K562 (cell line): Measurements from ENCODE around the gene SLC12A3. TPM values are rescaled to one million over a fixed set of nuclear protein-coding genes. Genes with fewer than 3 reads are reported as not detected.

Source experiments
- ATAC-seq: fragments of 200-7000 bp; cut with Tn5 transposase; 3 replicates; pipeline ENCODE4 v1.9.1; 2020; ENCODE audit warnings: moderate library complexity
- BruUV-seq: library from RNA; stranded (reverse); fragments of 400-500 nt; replicated peaks from 2 replicates; lab custom pipeline; 2021; lab: Mats Ljungman, UMichigan
- CTCF ChIA-PET: fragments of 300-600 bp; formaldehyde crosslinking; extraction: SDS; loops from one replicate; lab custom pipeline; 2021; ENCODE audit warnings: low intra/inter-chr PET ratio; lab: Yijun Ruan, JAX
- POLR2A ChIA-PET: fragments of 300-600, 350-650 bp; sonication (Branson Sonifier 250); formaldehyde crosslinking; extraction: SDS; loops from one replicate; lab custom pipeline; 2021; ENCODE audit warnings: antibody characterized with exemption, inconsistent platforms; lab: Yijun Ruan, JAX
- DNase-seq, 4 experiments: peaks; one replicate each; pipeline versions ENCODE4 v3.0.0 to v3.0.0-alpha.2; 2011 to 2018; ENCODE audit warnings: low spot score in 3 of 4, mixed read lengths in 3 of 4; ENCODE audit errors: extremely low read depth in 1 of 4
- FAIRE-seq: peaks from 2 replicates; lab custom pipeline; 2011; peaks lifted over from hg19 to GRCh38; lab: Jason Lieb, UNC
- H2AFZ ChIP-seq: 2 replicates; pipeline ENCODE4 v1.6.0; 2011; ENCODE audit warnings: low read depth, low read length, control low read depth, inconsistent platforms
- H3K27ac ChIP-seq: fragments of 200-600 bp; 3 replicates; pipeline ENCODE4 v1.8.0; 2011; ENCODE audit warnings: low read depth, mild to moderate bottlenecking, control low read depth, inconsistent platforms, low read length, moderate library complexity, mixed read lengths; ENCODE audit errors: extremely low read depth
- H3K27me3 ChIP-seq, 2 experiments: fragments of 300-600 bp in 1 of 2; 2 replicates in 1 of 2; 3 replicates in 1 of 2; pipeline versions ENCODE4 v1.6.0 to v1.8.0; 2011; ENCODE audit warnings: inconsistent platforms in 2 of 2, low read length in 2 of 2, mild to moderate bottlenecking in 1 of 2, mixed read lengths in 1 of 2, moderate library complexity in 1 of 2; ENCODE audit not compliant: control insufficient read depth in 2 of 2, insufficient read depth in 2 of 2
- H3K36me3 ChIP-seq: fragments of 300-600 bp; 3 replicates; pipeline ENCODE4 v1.8.0; 2011; ENCODE audit warnings: mild to moderate bottlenecking, low read length, inconsistent platforms; ENCODE audit not compliant: control insufficient read depth, insufficient read depth
- H3K4me1 ChIP-seq, 2 experiments: fragments of 200-600 bp in 1 of 2; replicated peaks in 1 of 2; 2 replicates in 1 of 2; 3 replicates in 1 of 2; pipeline versions ENCODE4 v1.5.1 to v1.8.0; 2011; ENCODE audit warnings: inconsistent platforms in 2 of 2, low read length in 2 of 2, mild to moderate bottlenecking in 1 of 2, mixed read lengths in 1 of 2, moderate library complexity in 1 of 2; ENCODE audit not compliant: control insufficient read depth in 2 of 2, insufficient read depth in 2 of 2
- H3K4me2 ChIP-seq: 2 replicates; pipeline ENCODE4 v1.6.1; 2011; ENCODE audit warnings: low read length, control low read depth, inconsistent platforms, mixed read lengths; ENCODE audit not compliant: insufficient read depth
- H3K4me3 ChIP-seq: fragments of 200-600 bp; sonication (generic), shearing (Covaris generic); 2 replicates; pipeline ENCODE4 v1.5.1; 2016; ENCODE audit warnings: control low read depth, inconsistent platforms
- H3K79me2 ChIP-seq: fragments of 200-600 bp; 3 replicates; pipeline ENCODE4 v1.8.0; 2011; ENCODE audit warnings: low read length, inconsistent platforms; ENCODE audit not compliant: control insufficient read depth, insufficient read depth
- H3K9ac ChIP-seq, 2 experiments: 2 replicates each; pipeline versions ENCODE4 v1.6.0 to v1.6.1; 2011; ENCODE audit warnings: low read depth in 2 of 2, low read length in 2 of 2, control low read depth in 1 of 2, inconsistent platforms in 1 of 2, mild to moderate bottlenecking in 1 of 2, mixed read lengths in 1 of 2; ENCODE audit not compliant: insufficient read depth in 1 of 2
- H3K9me1 ChIP-seq: one replicate; pipeline ENCODE4 v1.6.0; 2011; ENCODE audit warnings: inconsistent platforms, mild to moderate bottlenecking, low read length, moderate library complexity; ENCODE audit not compliant: control insufficient read depth, insufficient read depth
- H3K9me3 ChIP-seq: replicated peaks from 2 replicates; pipeline ENCODE4 v1.5.1; 2011; ENCODE audit warnings: low read depth, low read length, inconsistent platforms; ENCODE audit not compliant: control insufficient read depth, insufficient read depth
- H4K20me1 ChIP-seq: replicated peaks from 2 replicates; pipeline ENCODE4 v1.6.1; 2011; ENCODE audit warnings: low read length, inconsistent platforms, mixed read lengths; ENCODE audit not compliant: control insufficient read depth, insufficient read depth
- BCOR ChIP-seq: fragments of 450-650 bp; IDR thresholded peaks from 2 replicates; pipeline ENCODE4 v1.6.1; 2016
- BHLHE40 ChIP-seq: IDR thresholded peaks from 2 replicates; pipeline ENCODE4 v1.6.1; 2011; ENCODE audit warnings: low read length, improper control_type of control experiment
- ETV1 ChIP-seq: fragments of 450-650 bp; conservative IDR thresholded peaks from 2 replicates; pipeline ENCODE4 v1.6.1; 2016; ENCODE audit warnings: missing genetic modification characterization, control low read depth, low read depth, missing compliant biosample characterization
- KLF1 ChIP-seq: fragments of 450-650 bp; IDR thresholded peaks from 2 replicates; pipeline ENCODE4 v1.6.1; 2016; ENCODE audit warnings: missing genetic modification characterization, missing compliant biosample characterization
- MEIS2 ChIP-seq: fragments of 450-650 bp; IDR thresholded peaks from 2 replicates; pipeline ENCODE4 v1.6.1; 2014; ENCODE audit warnings: mild to moderate bottlenecking; ENCODE audit not compliant: partially characterized antibody
- MTA3 ChIP-seq: fragments of 450-650 bp; formaldehyde crosslinking; IDR thresholded peaks from 2 replicates; pipeline ENCODE4 v1.6.1; 2017; ENCODE audit warnings: mild to moderate bottlenecking, borderline replicate concordance
- NR4A1 ChIP-seq, 2 experiments: fragments of 250-450 bp in 1 of 2; fragments of 450-650 bp in 1 of 2; sonication (Bioruptor Pico) in 1 of 2; IDR thresholded peaks; 2 replicates each; pipeline versions ENCODE4 v1.4.0 to v1.6.1; 2016 to 2020; ENCODE audit warnings: mild to moderate bottlenecking in 2 of 2, missing compliant biosample characterization in 1 of 2, missing genetic modification characterization in 1 of 2, moderate library complexity in 1 of 2
- PHB ChIP-seq: fragments of 250-450 bp; sonication (Bioruptor Pico); IDR thresholded peaks from 2 replicates; pipeline ENCODE4 v1.5.0; 2021
- PYGO2 ChIP-seq: fragments of 450-650 bp; IDR thresholded peaks from 2 replicates; pipeline ENCODE4 v1.6.1; 2016; ENCODE audit warnings: mild to moderate bottlenecking, missing genetic modification characterization, moderate library complexity, missing compliant biosample characterization
- RBM34 ChIP-seq: fragments of 200-400 bp; formaldehyde crosslinking; IDR thresholded peaks from 2 replicates; pipeline ENCODE4 v1.6.1; 2018; ENCODE audit warnings: low read length, borderline replicate concordance; ENCODE audit not compliant: insufficient read depth
- STAT5A ChIP-seq: IDR thresholded peaks from 2 replicates; pipeline ENCODE4 v1.6.1; 2012; ENCODE audit warnings: low read length, inconsistent platforms, borderline replicate concordance
- TBP ChIP-seq: optimal IDR thresholded peaks from 2 replicates; pipeline ENCODE3; 2011; ENCODE audit warnings: low read depth, low read length, improper control_type of control experiment
- TCF7L2 ChIP-seq: fragments of 150-350 bp; IDR thresholded peaks from 2 replicates; pipeline ENCODE4 v1.6.1; 2016; ENCODE audit warnings: low read depth, mild to moderate bottlenecking, low read length, moderate library complexity
- TCFL5 ChIP-seq: fragments of 250-450 bp; sonication (Bioruptor Pico); conservative IDR thresholded peaks from 2 replicates; pipeline ENCODE4 v1.6.1; 2021; ENCODE audit warnings: mild to moderate bottlenecking, moderate library complexity, matching md5 sums
- ZNF175 ChIP-seq: fragments of 200-800 bp; sonication (Bioruptor generic); IDR thresholded peaks from 2 replicates; pipeline ENCODE4 v1.6.1; 2016; ENCODE audit warnings: low read depth, mild to moderate bottlenecking, missing genetic modification characterization, missing compliant biosample characterization
- ZNF311 ChIP-seq: fragments of 250-450 bp; sonication (Bioruptor Pico); IDR thresholded peaks from 2 replicates; pipeline ENCODE4 v1.4.0; 2020; ENCODE audit warnings: mild to moderate bottlenecking, moderate library complexity
- ZNF583 ChIP-seq: fragments of 250-450 bp; sonication (Bioruptor Pico); IDR thresholded peaks from 2 replicates; pipeline ENCODE4 v1.4.0; 2020
- ZNF589 ChIP-seq: fragments of 200-800 bp; sonication (Bioruptor generic); IDR thresholded peaks from 2 replicates; pipeline ENCODE4 v1.6.1; 2016; ENCODE audit warnings: low read depth, missing genetic modification characterization, missing compliant biosample characterization
- WGBS: fragments of 100-300 bp; shearing (Covaris generic); methylation state at CpG from one replicate; pipeline ENCODE4 v1.1.6; 2016; ENCODE audit warnings: low coverage, mixed read lengths; ENCODE audit not compliant: insufficient coverage; ENCODE audit errors: missing lambda C conversion rate; 5-methylcytosine and 5-hydroxymethylcytosine counted together
- in situ Hi-C: fragments of 300-500 bp; cut with MboI; formaldehyde crosslinking; loops from 4 replicates; pipeline ENCODE4 v1.15.0; 2018; ENCODE audit warnings: inconsistent platforms, mixed read lengths
- intact Hi-C: fragments of 100-400 bp; cut with micrococcal nuclease; formaldehyde crosslinking; loops from 2 replicates; pipeline ENCODE4 v1.14.2; 2022
- polyA plus RNA-seq, 8 experiments: library from polyadenylated mRNA; depleted of rRNA in 4 of 8; stranded (reverse) in 5 of 8; unstranded in 3 of 8; fragments of >200 nt; fragmentation: Nextera tagmentation in 2 of 8; fragmentation: Illumina TruSeq in 1 of 8; extraction: Ambion mirVana in 2 of 8; extraction: Trizol in 1 of 8; gene quantifications; 2 replicates each; pipeline versions ENCODE4 v1.2.1 to v1.2.3, GENCODE V29; 2011 to 2014; ENCODE audit warnings: inconsistent platforms in 1 of 8, missing spikeins in 1 of 8
- total RNA-seq, 7 experiments: library from RNA; depleted of rRNA in 6 of 7; stranded (reverse); fragments of >200 nt in 6 of 7; fragmentation: Illumina TruSeq in 2 of 7; extraction: Trizol in 2 of 7; gene quantifications; 2 replicates each; pipeline versions ENCODE4 v1.2.1 to v1.2.3, GENCODE V29; 2011 to 2021; ENCODE audit warnings: low replicate concordance in 1 of 7
- TF ChIP-seq, protein P1 (sequence below), 2 experiments: IDR thresholded peaks; 2 replicates each; pipeline ENCODE4 v1.6.1; 2012; ENCODE audit warnings: improper control_type of control experiment in 2 of 2, low read depth in 2 of 2, low read length in 2 of 2, borderline replicate concordance in 1 of 2
- TF ChIP-seq, protein P2 (sequence below): fragments of 250-450 bp; sonication (Bioruptor Pico); IDR thresholded peaks from 2 replicates; pipeline ENCODE4 v1.6.1; 2021; ENCODE audit warnings: mild to moderate bottlenecking

Gene SLC12A3
- total and polyA plus RNA-seq, 9 of the 15 experiments (the other 6 are each of a cell fraction or from before 2014, with no cell fraction given): not detected

DNA sequence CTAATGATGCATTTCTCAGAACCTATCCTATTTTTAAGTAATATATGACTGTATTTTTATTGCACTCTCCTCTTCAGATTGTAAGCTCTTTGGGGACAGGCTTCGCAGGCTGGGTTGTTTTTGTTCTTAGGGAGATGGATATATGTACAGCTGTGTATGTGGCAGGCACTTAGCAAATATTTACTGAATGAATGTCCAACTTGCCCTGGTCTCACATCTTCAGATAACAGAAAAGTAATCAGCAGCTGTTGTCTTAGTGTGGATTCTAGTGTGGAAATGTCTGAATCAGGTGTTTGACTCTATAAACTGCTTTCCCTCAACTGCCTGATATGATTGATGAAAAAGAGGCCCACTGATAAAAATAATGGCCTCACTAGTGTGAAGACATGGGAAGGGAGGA, 47.1 kb upstream of the SLC12A3 start (continued):
- TF ChIP-seq KLF1: no peak
- no peak for TF ChIP-seq ZNF311 (CRISPR knock-in tag)
- TF ChIP-seq TCFL5 (CRISPR knock-in tag): no peak
- no peak for TF ChIP-seq NR4A1 (CRISPR knock-in tag; IDR thresholded peaks at IDR 0.05)
- no peak for TF ChIP-seq NR4A1 (tag; IDR thresholded peaks at IDR 0.05)
- TF ChIP-seq STAT5A: no peak
- TF ChIP-seq, all 486 proteins: peak for 0

DNA sequence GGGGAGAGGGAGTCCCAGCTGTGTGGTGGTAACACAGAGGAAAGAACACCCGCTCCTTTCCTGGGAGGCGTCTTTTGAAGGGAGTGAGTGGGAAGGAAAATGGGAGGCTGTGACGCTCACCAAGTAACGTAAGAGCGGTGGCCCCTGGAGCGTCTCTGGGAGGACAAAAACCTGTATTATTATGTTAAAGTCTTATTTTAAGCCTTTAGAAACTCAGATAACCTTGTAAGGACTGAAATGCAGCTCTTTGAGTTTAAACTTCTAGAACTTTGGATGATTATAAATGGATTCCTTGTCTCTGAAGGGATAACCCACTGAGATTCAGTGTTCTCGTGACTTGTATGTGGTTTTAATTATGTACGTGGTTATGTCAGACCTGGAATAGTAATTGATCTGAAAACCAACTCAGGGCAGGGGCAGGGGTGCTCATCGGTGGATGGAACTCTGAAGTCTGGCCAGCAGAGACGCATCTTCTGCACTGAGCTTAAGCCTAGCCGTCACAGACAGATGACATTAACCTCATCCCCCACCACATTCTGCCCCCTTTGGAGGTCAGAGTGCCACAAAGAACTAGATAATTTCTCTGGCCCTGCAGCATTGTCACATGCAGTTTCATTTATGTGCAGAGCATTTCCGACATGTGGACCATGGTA, 41.8 kb upstream of the SLC12A3 start:
- Histone ChIP-seq H3K4me3 (no peak overlapping the region), H3K9me3 (no peaks in the 10 kb centered on the region), H3K27me3 (no peaks in the 10 kb centered on the region), H3K79me2 (no peaks in the 10 kb centered on the region), H2AFZ (no peak overlapping the region), H3K9me1 (no peaks in the 10 kb centered on the region), H3K4me1 (no peaks in the 10 kb centered on the region), H3K36me3 (peaks cover 72% of the 10 kb centered on the region; the same call in 2 of the 3 replicates), H3K27ac (no peak overlapping the region), H3K4me2 (no peak overlapping the region), H3K9ac (no peak overlapping the region)
- FAIRE-seq (no peak), DNase-seq (no peak), ATAC-seq (no peak)
- CTCF ChIA-PET: no interaction called here
- 94% methylated on average over 12 of the region's 12 CpGs for WGBS
- POLR2A ChIA-PET: interaction anchor here (0.6 to 0.8 kb wide), 2 partner anchors 15 to 108 kb away, joined by 3 to 4 read pairs; no protein-coding TSS in a partner anchor
- no peak for TF ChIP-seq ZNF589 (CRISPR knock-in tag)
- TF ChIP-seq BHLHE40: no peak
- no peak for TF ChIP-seq PYGO2
- no peak for TF ChIP-seq MEIS2
- TF ChIP-seq ZNF175 (CRISPR knock-in tag): no peak
- TF ChIP-seq TBP: no peak
- no peak for TF ChIP-seq ETV1 (tag)
- TF ChIP-seq, protein P1, sequence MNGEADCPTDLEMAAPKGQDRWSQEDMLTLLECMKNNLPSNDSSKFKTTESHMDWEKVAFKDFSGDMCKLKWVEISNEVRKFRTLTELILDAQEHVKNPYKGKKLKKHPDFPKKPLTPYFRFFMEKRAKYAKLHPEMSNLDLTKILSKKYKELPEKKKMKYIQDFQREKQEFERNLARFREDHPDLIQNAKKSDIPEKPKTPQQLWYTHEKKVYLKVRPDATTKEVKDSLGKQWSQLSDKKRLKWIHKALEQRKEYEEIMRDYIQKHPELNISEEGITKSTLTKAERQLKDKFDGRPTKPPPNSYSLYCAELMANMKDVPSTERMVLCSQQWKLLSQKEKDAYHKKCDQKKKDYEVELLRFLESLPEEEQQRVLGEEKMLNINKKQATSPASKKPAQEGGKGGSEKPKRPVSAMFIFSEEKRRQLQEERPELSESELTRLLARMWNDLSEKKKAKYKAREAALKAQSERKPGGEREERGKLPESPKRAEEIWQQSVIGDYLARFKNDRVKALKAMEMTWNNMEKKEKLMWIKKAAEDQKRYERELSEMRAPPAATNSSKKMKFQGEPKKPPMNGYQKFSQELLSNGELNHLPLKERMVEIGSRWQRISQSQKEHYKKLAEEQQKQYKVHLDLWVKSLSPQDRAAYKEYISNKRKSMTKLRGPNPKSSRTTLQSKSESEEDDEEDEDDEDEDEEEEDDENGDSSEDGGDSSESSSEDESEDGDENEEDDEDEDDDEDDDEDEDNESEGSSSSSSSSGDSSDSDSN (IDR thresholded peaks at IDR 0.05; ENCODE audit: borderline replicate concordance in 1 of 2, low read depth in 2 of 2, low read length in 2 of 2): no peak
- TF ChIP-seq, protein P2, sequence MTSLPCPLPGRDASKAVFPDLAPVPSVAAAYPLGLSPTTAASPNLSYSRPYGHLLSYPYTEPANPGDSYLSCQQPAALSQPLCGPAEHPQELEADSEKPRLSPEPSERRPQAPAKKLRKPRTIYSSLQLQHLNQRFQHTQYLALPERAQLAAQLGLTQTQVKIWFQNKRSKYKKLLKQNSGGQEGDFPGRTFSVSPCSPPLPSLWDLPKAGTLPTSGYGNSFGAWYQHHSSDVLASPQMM (CRISPR knock-in tag): no peak
- TF ChIP-seq TCF7L2: no peak
- no peak for TF ChIP-seq PHB
- no peak for TF ChIP-seq BCOR
- TF ChIP-seq MTA3: no peak
- no peak for TF ChIP-seq ZNF583 (CRISPR knock-in tag)
- no peak for TF ChIP-seq RBM34
- TF ChIP-seq, all 486 proteins: peak for 0
- in situ Hi-C loops: no loop called here
- intact Hi-C loops: no loop called here
- BruUV-seq: no TSS peak
- H4K20me1 ChIP-seq: no peaks in the 10 kb centered on the region
